ENCODE measurements around the gene CMYA5.

DNA sequence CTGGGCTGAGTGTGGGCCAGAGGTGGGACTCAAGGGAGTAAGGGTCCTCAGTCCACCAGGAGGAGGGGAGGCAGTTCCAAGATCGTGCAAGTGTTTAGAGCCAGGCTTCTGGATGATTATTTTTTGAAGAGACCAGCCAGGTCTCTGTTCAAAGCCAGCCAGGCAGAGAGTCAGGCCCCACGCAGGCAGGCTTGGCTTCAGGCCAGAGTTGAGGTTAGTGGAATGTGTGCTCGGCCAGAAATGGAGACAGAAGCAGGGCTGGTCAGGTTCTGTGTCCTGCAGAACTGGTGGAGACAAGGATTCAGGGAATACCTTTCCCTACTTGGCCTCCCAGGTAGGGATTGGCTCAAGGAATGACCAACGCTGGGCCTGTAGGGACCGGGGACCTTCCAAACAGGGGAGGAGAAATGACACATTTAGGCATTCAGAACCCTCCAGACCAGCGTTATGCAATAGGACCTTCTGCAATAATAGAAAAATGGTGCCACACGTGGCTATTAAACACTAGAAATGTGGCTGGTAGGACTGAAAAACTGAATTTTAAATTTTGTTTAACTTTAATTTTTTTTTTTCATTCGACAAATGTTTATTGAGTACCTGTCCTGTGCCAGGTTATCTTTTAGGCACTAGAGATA lies 106.2 kb downstream of the CMYA5 start:
- no peak for TF ChIP-seq CTCF (conservative IDR thresholded peaks at IDR 0.05; ENCODE audit: low read length)
- TF ChIP-seq EZH2phosphoT487 (IDR thresholded peaks at IDR 0.05; ENCODE audit: borderline replicate concordance): no peak

Data from Loucy (cell line).